Measurements from ENCODE around the gene NLRP9. TPM values are rescaled to one million over a fixed set of nuclear protein-coding genes. Genes with fewer than 3 reads are reported as not detected.

The NLRP9 gene
- total RNA-seq, 4 donors from 2014 or later, result not detected

GRCh38 chr19:55668603-55669348, 69.4 kb downstream of the NLRP9 start:
- Histone ChIP-seq H3K36me3 (peaks cover 0 to 94% of the 10 kb centered on the region in 2 donors), H3K27ac (no peak overlapping the region), H3K4me3 (no peak overlapping the region), H3K9me3 (no peaks in the 10 kb centered on the region), H3K4me1 (peaks cover 0 to 30% (median 0%) of the 10 kb centered on the region in 3 donors), H3K27me3 (no peaks in the 10 kb centered on the region)
- ATAC-seq, result no peak
- 80 to 86% methylated on average over 7 to 10 of the region's 30 CpGs for WGBS, 2 donors (ENCODE audit: low coverage in 1 of 2)
- TF ChIP-seq EP300 (IDR thresholded peaks at IDR 0.05) (no peak), CTCF (IDR thresholded peaks at IDR 0.05) (no peak), POLR2AphosphoS5 (IDR thresholded peaks at IDR 0.05) (no peak), POLR2A (IDR thresholded peaks at IDR 0.05) (no peak)

DNA sequence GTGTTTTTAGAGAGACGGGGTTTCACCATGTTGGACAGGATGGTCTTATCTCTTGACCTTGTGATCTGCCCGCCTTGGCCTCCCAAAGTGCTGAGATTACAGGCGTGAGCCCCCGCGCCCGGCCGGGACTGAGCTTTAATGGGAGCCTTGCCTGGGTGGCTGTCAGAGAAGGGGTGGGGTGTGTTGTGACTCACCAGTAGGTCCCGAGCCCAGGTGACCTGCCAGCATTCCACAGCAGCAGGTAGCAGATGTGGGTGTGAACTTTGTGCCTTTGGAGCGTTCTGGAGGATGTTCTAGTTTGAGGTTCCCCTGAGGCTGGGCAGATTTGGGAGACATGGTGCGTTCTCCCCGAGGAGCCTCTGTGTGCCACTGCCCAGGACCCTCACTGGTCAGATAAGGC, 70.2 kb downstream of the NLRP9 start:
- no peak overlapping the region for H3K27ac ChIP-seq
- H3K9me3 ChIP-seq, result no peaks in the 10 kb centered on the region
- no peak for ATAC-seq
- TF ChIP-seq CTCF (IDR thresholded peaks at IDR 0.05) (no peak), POLR2AphosphoS5 (IDR thresholded peaks at IDR 0.05) (no peak), POLR2A (IDR thresholded peaks at IDR 0.05) (no peak), EP300 (IDR thresholded peaks at IDR 0.05) (no peak)
- no peak overlapping the region for H3K4me3 ChIP-seq
- H3K4me1 ChIP-seq, result peaks cover 0 to 26% (median 0%) of the 10 kb centered on the region in 3 donors
- no peaks in the 10 kb centered on the region for H3K27me3 ChIP-seq
- 67% methylated on average over 1 of the region's 11 CpGs; no CpG with 5 or more reads in 1 of the 2 donors for WGBS, 2 donors (ENCODE audit: low coverage in 1 of 2)
- H3K36me3 ChIP-seq, result peaks cover 0 to 95% of the 10 kb centered on the region in 2 donors

GRCh38 chr19:55667511-55667910, 70.7 kb downstream of the NLRP9 start:
- Histone ChIP-seq H3K4me1 (peaks cover 0 to 26% (median 0%) of the 10 kb centered on the region in 3 donors), H3K36me3 (peaks cover 0 to 95% of the 10 kb centered on the region in 2 donors), H3K27ac (no peak overlapping the region), H3K9me3 (no peaks in the 10 kb centered on the region), H3K4me3 (no peak overlapping the region), H3K27me3 (no peaks in the 10 kb centered on the region)
- ATAC-seq, result no peak
- WGBS, 2 donors (ENCODE audit: low coverage in 1 of 2), result 100% methylated on average over 1 of the region's 12 CpGs; no CpG with 5 or more reads in 1 of the 2 donors
- TF ChIP-seq POLR2A (IDR thresholded peaks at IDR 0.05) (no peak), EP300 (IDR thresholded peaks at IDR 0.05) (no peak), CTCF (IDR thresholded peaks at IDR 0.05) (no peak), POLR2AphosphoS5 (IDR thresholded peaks at IDR 0.05) (no peak)

GRCh38 chr19:55667006-55667381, 71.2 kb downstream of the NLRP9 start:
- no peak for TF ChIP-seq POLR2AphosphoS5 (IDR thresholded peaks at IDR 0.05)
- no peak for TF ChIP-seq POLR2A (IDR thresholded peaks at IDR 0.05)
- TF ChIP-seq CTCF (IDR thresholded peaks at IDR 0.05), result no peak
- TF ChIP-seq EP300 (IDR thresholded peaks at IDR 0.05), result no peak
- no peaks in the 10 kb centered on the region for H3K27me3 ChIP-seq
- peaks cover 0 to 26% (median 0%) of the 10 kb centered on the region in 3 donors for H3K4me1 ChIP-seq
- H3K27ac ChIP-seq, result no peak overlapping the region
- peaks cover 0 to 97% of the 10 kb centered on the region in 2 donors for H3K36me3 ChIP-seq
- no peak for ATAC-seq
- H3K9me3 ChIP-seq, result no peaks in the 10 kb centered on the region
- WGBS, 2 donors (ENCODE audit: low coverage in 1 of 2), result no CpG with 5 or more reads among the region's 4 CpGs
- no peak overlapping the region for H3K4me3 ChIP-seq

Measured in gastroesophageal sphincter (tissue), 4 donors.